M059J (cell line): ENCODE results near the gene POLR3B. TPM values are rescaled to one million over a fixed set of nuclear protein-coding genes. Genes with fewer than 3 reads are reported as not detected.
"Not testable (repeated sequence)": the region's sequence is repeated elsewhere in the genome, so short reads cannot be mapped to it uniquely, and the experiment has no call there.

ENCODE experiments used
- DNase-seq: peaks from one replicate; pipeline ENCODE4 v3.0.0-alpha.2; 2012; ENCODE audit warnings: low read depth
- total RNA-seq: library from RNA; depleted of rRNA; stranded (reverse); fragments of >200 nt; shearing (Covaris generic); gene quantifications from 2 replicates; pipeline ENCODE4 v1.2.3, GENCODE V29; 2014; rRNA removed

POLR3B gene
- 3.7 and 8.2 TPM in 2 replicates for total RNA-seq

DNA sequence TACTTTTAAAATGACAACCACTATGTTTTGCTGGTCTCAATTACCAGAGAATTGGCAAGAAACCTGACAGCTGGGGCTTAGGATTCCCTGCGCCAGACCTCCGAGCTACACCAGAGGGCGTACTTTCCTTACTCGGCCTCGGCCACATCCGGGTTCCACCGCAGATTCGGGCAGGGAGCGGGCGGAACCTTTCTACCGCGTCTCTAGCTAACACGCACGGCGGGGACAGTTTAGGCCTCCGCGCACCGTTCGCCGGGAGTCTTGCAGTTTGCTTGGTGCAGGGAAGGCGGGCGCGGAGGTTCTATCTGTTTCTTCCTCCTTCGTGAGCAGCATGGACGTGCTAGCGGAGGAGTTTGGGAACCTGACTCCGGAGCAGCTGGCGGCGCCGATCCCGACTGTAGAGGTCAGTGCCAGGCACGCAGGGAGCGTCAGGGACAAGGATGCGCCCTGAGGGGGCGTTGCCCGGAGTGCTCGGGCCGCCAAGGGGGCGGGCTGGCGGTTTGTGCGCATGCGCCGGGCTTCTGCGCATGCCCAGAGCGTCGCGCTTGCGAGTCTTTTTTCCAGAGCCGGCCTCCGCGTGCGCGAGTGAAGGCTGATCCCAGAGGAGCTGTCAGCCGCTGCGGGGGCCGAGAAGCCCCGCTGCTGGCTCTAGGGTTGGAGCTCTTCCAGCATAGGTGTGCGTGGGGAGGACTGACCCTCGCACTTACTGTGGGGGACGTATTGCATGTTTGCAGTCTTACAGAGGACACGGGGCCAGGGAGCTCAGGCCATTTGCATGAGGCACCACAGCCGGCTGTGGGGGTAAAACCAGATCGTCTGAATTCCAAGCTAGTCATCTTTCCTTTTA, at the start of gene POLR3B:
Gene POLR3B, plus strand, starts transcription at position 200 of the 847 bp plus-strand sequence. Its CDS starts 132 bp downstream, at position 332.
- DNase-seq, result peak; percentile 91

DNA sequence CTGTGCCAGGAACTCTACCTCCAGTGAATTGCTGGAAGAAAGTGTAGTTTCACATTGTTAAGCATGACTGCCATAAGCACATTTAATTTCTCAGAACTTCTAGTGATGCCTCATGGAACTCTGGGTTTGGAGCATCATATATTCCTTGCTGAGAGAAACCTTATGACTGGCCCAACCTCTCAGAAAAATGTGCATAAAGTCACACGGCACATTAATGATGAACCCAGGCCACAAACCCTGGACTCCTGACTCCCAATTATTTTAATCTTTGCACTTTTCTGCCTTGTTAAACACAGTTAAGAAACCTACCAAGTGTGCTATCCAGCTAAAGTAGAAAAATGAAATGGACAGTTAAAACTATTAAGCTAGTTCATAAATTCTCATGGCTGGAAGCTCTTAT, 49.4 kb upstream of the POLR3B start:
- DNase-seq, result no peak

DNA sequence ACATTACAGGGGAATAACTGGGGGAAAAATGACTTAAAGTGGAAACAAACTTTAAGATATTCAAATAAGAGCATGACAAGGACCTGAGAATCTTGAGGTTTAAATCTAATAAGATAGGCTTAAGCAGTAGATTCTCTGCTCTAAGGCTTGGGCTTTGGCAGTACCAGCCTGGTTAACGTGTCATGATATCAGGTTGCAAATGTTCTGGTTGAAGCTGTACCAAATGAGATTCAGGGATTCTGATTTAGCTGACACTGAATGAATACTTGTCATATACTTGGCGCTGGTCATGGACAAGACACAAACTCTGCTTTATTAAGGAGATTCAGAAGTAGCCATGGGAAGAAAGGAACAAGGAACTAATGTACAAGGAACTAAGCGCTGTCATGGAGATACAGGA, 48.9 kb upstream of the POLR3B start:
- no peak for DNase-seq

DNA sequence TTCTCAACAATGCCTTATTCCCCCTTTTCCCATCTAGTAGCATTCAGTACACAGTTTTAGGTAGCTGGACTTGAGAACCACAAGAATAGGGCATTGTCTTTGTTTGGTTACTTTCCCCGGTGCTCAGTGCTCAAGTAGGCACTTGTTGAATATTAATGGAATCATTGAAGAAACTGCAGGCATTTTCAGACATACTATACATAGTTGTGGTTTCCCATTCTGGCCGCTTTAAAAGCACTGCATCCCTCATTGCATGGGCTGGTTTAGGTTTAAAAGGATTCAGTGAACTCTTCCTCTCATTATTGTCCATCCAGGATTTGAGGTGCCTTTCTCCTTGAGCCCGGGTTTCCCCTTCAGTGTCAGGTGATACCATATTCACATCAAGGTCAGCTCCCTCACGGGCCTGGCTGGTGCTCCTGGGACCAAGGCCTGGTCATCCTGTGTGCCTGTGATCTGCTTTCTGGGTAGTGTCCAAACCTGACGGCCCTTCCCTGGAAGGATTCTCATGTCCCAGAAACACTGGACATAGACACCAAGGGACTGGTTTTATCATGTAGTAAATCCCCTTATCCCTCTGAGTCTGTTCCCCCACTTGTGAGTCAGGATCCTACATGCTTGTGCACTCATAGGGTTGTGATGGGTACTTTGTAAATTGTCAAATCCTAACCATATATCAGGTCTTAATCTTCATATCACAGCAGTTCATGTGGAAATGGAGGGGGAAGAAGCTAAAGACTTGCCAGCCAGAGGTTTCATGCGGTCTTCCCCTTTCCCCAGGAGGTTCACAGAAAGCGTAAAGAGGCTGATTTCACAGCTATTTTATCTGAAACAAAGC, 47.7 kb upstream of the POLR3B start:
- peak; percentile 67 for DNase-seq

DNA sequence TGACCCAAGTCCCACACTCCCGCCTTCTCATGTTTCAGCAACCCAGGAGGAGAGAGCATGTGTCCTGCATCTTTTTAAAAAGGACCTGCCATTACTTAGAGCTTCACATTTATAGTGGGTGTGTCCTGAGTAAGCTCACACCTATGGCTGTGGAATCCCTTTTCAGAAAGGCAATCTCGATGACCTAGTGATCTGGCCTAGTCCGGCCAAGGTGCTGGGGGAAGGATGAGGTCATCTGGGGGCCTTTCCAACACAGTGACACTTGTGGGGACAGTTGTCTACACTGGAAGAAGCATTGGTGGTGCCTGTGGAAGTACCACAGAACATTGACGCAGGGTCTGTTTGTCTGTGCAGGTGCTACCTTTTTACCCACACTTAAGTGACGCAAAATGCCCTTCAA, 46.9 kb upstream of the POLR3B start:
- DNase-seq, result no peak

DNA sequence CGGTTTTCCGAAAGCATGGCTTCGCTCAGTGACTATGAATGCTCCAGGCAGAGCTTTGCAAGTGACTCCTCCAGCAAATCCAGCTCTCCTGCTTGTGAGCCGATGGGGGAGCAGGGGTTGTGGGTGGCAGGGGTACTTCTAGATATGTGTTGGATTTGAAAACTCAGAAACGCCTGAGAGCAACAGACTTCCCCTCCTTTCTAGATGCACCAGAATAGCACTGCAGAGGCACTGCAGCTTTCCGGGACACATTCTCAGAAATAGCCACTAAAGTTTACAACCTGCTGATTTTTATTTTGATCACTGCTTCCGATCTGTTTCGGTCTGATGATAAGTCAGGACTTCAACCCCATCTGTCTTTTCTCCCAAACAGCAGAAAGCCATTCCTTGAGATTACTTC, 46.4 kb upstream of the POLR3B start:
- DNase-seq, result no peak

DNA sequence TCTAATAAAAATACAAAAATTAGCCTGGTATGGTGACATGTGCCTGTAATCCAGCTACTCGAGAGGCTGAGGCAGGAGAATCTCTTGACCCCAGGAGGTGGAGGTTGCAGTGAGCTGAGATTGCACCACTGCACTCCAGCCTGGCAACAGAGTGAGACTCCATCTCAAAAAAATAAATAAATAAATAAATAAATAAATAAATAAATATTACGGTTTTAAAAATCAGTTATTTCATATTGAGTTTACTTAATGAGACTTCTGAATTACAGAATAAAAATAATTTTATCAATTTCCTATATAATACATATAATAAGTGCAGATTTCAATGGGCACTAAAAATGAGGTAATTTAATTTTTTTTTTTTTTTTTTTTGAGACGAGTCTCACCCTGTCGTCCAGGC, 44.1 kb upstream of the POLR3B start:
- not testable (repeated sequence) for DNase-seq

DNA sequence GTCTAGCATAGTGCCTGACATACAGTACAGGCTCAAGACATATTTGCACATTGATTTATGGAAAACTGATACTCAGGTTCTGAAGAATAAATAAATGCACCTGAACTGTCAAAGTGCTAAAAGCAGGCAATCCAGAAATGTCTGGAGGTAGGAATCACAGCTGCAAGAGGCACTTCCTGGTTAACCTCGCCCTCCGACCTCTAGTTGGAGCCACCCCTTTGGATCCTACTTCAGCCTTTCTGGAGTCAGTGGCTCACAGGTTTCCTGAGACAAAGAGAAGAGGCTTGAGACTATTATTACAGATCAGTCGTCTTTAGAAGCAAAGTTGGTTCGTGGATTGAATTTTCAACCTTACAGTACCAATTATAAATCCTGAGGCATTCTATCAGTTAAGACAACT, 42.0 kb upstream of the POLR3B start:
- no peak for DNase-seq

DNA sequence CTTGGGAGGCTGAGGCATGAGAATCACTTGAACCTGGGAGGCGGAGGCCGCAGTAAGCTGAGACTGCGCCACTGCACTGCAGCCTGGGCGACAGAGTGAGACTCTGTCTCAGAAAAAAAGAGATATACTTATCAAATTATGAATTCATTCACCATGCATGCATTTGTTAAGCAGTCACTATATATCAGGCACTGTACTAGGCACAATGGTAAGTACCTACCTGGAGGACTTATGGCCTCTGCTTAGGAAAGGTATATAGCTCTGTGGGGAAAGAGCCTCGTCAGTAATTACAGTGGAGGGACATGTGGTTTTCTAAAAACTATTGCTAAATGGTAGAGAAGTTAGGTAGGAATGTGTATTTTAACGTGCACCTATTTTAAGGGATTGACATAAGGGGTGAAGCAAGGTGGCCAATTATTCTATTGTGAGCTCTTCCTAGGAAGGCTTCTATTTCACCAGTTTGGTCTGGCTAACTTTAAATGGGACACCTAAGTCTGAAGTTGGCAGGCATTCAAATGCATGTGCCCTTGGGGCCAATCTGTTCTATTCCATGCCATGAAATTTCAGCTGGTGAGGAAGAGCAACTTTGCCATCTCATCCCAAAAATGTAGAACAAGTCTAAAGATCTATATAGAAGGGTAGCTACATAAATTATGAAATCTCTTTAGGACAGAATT, 40.0 kb upstream of the POLR3B start:
- DNase-seq, result peak; percentile 34

DNA sequence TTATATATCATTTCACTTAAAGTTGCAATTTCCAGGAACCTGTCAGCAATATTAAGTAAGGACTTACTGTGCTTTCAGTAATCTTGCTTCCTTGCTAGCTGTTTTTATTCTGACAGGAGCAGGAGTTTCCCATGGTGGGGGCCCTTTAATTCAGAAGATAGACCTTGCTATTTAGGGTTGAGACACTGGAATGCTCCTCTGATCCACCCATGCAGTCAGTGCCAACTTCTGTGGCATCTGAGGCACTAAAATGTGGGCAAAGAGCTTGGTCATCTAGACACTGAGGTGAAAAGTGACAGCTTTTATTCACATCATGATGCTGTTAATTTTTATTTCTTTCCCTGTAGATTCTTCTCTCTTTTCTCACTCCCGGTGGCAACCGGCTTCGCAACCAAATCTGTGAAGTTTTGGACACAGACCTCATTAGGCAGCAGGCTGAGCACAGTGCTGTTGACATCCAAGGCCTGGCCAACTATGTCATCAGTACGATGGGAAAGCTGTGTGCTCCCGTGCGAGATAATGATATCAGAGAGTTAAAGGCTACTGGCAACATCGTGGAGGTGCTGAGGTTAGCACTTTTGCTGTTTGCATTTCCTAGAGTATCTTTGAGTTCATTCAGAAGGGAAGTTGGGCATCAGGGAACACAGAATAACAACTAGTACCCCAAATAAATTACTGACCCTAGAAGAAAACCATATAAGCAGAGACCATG, 36.3 kb upstream of the POLR3B start:
- DNase-seq, result no peak

DNA sequence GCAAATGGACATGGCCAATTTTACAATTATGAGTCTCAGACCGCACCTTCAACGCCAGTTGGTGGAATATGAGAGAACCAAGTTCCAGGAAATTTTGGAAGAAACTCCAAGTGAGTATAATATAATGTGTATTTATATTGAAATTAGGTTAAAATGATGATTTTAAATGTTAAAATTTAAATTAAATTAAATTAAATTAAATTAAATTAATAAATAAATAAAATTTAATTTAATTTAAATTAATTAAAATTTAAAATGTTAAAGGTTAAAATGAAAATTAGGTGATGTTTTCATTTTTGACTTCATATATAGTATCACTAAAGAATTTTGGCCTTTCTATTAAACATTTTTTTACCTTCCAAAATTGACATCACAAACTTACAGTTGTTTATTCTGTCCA, 34.0 kb upstream of the POLR3B start:
- no peak for DNase-seq

DNA sequence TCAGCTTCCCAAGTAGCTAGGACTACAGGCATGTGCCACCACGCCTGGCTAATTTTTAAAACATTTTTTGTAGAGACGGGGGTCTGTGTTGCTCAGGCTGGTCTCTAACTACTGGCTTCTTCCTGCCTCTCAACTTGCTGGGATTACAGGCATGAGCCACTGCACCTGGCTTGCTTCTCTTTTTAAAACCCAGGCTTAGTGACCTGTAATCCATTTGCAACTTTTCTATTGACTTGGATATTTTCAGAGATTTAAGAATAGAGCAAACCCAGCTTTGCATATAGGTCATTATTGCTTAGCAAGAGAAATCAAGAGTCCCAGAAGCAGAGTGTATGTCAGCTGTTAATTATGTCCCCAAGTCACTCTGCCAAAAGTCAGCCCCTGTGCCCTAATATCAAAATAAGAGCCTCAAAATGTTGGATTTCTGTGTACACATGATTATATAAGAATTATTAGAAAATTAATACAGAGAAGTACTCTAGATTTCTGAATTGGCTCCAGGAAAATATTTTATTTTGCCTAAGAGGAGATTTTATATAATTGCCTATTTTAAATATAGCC, 30.2 kb upstream of the POLR3B start:
- no peak for DNase-seq

DNA sequence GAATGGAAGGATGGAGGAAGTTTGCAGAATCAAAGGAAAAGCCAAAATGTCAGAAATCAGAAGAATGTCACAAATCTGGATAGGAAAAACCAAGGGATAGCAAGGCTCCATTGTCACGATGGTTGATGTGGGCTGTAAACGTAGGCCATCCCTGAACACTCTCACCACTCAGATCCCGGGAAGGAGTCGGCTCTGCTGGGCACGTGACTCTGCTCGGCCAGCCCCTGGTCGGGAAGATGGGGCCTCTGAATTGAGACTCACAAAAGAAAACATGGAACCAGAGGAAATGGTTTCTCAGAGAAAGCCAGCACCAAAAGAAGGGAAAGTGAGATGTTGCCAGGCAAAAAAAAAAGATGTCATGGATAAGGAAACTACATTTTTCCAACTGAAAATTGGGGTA, 28.8 kb upstream of the POLR3B start:
- no peak for DNase-seq

DNA sequence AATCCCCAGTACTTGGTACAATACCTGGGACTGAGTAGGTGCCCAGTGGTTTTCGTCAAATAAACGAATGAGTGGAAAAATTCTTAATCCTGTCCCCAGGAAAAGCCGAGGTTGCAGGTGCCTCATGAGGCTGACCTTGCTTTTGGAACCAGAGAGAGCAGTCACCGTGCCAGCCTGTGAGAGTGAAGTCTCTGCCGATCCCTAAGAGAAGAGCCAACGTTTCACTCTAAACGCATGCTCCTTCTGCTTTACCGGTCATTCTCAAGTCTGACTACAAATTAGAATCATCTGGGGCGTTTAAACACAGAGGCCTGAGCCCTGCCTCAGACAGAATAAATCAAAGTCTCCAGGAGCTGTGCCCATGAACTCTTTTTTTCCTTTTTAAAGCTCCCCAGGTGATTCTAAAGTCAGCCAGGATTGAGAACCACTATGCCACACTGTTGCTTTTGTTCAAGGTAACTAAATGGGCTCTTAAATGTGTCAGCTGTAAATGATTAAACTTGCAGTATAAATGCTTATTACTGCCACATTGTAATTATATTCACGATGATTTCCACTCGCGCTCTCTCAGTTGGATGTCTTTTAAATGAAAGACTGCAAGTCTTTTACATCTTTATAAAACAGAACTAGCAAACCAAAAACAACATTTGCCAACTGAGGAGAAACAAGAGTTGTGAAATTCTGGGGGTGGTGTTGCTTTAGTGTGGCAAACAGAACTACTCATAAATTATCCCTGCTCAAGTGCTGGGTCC, 28.1 kb upstream of the POLR3B start:
- no peak for DNase-seq

DNA sequence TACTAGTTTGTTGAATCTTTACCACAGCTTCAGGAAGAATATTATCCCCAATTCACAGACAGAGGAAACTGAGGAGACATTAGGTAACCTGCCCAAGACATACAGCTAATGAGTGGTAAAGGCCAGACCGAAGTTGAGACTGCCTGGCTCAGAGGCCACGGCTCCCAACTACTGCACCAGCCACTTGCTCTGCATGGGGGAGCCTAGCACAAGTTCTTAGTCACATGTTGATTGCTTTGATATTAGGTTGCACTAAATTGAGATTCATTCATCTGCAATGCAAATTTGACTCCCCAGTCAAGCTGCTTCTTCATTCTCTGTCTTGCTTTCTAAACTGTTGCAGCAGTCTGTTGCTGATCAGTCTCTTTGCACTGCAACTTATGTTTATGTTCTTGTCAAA, 25.9 kb upstream of the POLR3B start:
- DNase-seq, result no peak

DNA sequence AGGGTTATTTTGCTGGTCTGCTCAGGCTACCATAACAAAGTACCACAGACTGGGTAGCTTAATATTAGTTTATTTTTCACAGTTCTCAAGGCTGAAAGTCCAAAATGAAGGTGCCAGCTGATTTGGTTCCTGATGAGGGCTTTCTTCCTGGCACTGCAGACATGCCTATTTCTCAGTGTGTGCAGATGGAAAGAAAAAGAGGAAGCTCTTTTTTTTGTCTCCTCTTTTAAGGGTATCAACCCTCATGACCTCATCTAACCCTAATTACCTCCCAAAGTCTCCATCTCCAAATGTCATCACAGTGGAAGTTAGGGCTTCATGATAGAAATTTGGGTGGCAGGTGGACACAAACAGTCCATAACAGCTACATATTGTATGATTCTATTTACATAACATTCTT, 25.0 kb upstream of the POLR3B start:
- DNase-seq, result no peak

DNA sequence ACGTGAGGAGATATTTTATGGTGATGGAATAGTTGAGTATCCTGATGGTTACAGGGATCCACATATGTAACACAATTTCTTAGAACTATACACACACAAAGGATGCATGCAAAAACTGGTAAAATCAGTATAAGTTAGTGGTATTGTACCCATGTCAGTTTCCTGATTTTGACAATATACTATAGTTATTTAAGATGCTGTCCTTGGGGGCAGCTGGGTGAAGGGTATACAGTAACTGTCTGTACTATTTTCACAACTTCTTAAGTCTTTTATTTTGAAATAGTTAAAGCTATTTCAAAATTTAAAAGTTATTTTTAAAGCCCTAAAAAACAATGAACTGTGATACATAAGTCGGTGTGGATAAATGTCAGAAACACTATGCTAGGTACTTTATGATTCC, 24.5 kb upstream of the POLR3B start:
- no peak for DNase-seq

DNA sequence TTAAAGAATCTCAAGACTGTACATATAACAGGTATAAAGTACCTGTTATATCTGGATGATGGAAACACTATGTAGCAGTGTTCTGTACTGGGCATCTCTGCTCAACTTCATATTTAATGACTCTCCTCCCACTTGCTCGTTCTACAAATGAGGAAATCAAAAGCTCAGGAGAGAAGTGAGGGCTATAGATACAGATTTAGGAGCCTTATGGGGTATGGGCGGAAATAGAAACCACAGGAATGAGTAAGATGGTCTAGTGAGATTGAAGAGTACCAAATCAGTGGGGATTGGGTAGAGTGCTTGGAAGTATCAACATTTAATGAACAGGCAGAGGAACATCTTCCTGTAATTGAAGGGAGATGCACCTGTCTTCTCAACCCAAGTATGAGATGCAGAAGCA, 23.8 kb upstream of the POLR3B start:
- no peak for DNase-seq

DNA sequence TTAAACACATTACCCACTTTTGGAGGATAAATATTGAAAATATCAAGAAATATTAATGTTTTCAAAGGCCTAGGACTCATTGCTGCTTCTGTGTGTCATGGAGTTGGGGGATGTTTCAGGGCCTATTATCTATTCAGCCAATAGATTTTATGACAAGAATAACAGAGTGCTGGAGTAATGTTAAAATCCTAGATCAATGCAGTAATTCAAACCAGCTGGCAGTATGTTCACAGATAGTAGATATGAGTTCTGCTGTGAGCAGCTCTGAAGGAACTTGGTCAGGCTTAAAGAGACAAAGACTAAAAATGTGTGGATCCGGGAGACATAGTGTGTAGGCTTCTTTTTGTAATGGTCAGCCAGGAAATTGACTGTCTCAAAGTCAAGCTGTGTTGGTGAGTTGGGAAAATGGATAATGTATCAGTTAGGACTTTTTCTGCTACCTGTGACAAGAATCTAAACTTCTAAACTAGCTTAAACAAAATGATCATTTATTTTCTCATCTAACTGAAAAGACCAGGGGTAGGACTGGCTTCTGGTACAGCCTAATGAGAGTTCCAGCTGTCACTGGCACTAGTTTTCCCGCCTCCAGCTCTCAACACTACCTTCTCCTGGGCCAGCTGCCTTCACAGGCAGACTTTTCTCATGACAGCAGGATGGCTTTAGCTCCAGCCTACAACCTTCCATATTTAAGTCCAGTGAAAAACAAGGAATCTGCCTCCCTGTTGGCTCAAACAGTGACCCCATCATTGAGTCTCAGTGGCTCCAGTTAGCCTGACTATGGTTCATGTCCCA, 16.3 kb upstream of the POLR3B start:
- DNase-seq, result no peak
